Measurements from ENCODE around the gene DDX56.
"Not testable (repeated sequence)": the region's sequence is repeated elsewhere in the genome, so short reads cannot be mapped to it uniquely, and the experiment has no call there.

Gene DDX56

DNA sequence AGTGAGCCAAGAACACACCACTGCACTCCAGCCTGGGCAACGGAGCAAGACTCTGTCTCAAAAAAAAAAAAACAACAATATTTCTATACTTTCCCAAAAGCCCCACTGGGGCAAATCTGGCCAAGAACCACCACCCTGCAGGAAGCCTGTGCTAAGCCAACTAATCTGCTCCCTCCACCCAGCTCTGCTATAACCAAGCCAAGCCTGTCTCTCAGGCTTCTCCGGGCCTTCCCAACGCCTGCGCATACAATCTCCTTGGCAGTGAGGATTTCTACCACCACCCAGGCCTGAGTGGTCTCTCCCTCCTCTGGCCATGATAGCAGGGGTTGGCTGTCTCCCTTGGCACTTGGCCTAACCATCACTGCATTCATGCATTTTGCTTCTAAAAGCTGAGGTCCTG lies 14.2 kb downstream of the DDX56 start:
- no peak overlapping the region for H3K27ac ChIP-seq
- no peaks in the 10 kb centered on the region for H3K4me1 ChIP-seq (ENCODE audit: control insufficient read depth in 1 of 2, insufficient read depth in 1 of 2, low read depth in 1 of 2, low read length in 1 of 2)
- H3K9me3 ChIP-seq: no peaks in the 10 kb centered on the region
- H3K36me3 ChIP-seq: peaks cover 5% of the 10 kb centered on the region
- H3K4me3 ChIP-seq (ENCODE audit: low read depth in 1 of 2, low read length in 1 of 2): no peak overlapping the region
- TF ChIP-seq, protein P1, sequence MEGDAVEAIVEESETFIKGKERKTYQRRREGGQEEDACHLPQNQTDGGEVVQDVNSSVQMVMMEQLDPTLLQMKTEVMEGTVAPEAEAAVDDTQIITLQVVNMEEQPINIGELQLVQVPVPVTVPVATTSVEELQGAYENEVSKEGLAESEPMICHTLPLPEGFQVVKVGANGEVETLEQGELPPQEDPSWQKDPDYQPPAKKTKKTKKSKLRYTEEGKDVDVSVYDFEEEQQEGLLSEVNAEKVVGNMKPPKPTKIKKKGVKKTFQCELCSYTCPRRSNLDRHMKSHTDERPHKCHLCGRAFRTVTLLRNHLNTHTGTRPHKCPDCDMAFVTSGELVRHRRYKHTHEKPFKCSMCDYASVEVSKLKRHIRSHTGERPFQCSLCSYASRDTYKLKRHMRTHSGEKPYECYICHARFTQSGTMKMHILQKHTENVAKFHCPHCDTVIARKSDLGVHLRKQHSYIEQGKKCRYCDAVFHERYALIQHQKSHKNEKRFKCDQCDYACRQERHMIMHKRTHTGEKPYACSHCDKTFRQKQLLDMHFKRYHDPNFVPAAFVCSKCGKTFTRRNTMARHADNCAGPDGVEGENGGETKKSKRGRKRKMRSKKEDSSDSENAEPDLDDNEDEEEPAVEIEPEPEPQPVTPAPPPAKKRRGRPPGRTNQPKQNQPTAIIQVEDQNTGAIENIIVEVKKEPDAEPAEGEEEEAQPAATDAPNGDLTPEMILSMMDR (IDR thresholded peaks at IDR 0.05): no peak
- H3K27me3 ChIP-seq: no peaks in the 10 kb centered on the region

DNA sequence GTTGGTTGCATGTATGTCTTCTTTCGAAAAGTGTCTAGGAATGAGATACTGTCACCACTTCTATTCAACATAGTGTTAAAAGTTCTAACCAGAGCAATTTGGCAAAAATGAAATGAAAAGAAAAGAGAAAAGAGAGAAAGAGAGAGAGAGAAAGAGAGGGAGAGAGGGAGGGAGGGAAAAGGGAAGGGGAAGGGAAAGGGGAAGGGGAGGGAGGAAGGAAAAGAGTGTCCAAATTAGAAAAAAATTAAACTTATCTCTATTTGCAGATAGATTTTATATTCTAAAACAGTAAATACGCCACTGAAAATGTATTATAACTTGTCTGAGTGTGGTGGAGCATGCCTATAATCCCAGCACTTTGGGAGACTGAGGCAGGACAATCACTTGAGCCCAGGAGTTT lies 16.2 kb downstream of the DDX56 start:
- TF ChIP-seq, protein P1 (IDR thresholded peaks at IDR 0.05): no peak

DNA sequence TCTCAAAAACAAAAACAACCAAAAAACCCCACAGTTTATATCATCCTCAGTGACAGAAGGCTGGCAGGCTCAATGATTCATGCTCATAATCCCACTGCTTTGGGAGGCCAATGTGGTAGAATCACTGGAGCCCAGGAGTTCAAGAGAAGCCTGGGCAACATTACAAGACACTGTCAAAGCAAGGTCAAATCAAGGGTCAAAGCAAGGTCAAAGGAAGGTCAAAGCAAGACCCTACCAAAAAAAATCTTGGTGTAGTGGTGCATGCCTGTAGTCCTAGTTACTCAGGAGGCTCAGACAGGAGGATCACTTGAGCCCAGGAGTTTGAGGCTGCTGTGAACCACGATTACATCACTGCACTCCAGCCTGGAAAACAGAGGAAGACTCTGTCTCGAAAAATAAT lies 18.4 kb downstream of the DDX56 start:
- no peak overlapping the region for H3K4me3 ChIP-seq (ENCODE audit: low read depth in 1 of 2, low read length in 1 of 2)

More for the DNA sequence above, 16.2 kb downstream of the DDX56 start:
- no peak overlapping the region for H3K4me3 ChIP-seq (ENCODE audit: low read depth in 1 of 2, low read length in 1 of 2)
- no peaks in the 10 kb centered on the region for H3K36me3 ChIP-seq
- peaks cover 7% of the 10 kb centered on the region for H3K27me3 ChIP-seq
- no peaks in the 10 kb centered on the region for H3K4me1 ChIP-seq (ENCODE audit: control insufficient read depth in 1 of 2, insufficient read depth in 1 of 2, low read depth in 1 of 2, low read length in 1 of 2)
- H3K27ac ChIP-seq: no peak overlapping the region
- no peaks in the 10 kb centered on the region for H3K9me3 ChIP-seq

DNA sequence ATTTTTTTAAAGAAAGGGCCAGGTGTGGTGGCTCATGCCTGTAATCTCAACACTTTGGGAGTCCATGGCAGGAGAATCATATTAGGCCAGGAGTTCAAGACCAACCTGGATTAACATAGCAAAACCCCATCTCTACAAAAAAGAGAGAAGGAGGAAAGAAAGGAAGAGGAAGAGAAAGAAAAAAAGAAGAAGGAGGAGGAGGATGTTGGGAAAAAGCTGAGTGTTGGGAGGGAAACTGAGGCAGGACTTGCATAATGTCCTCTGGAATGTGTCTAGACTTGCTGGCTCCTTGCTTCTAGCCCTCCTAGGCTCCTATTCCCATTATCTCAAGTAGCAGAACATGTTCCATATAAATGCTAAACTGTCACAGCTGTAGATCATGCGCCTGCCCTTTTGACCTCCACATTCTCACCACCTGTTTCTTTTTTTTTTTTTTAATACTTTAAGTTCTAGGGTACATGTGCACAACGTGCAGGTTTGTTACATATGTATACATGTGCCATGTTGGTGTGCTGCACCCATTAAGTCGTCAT lies 21.2 kb downstream of the DDX56 start:
- not testable (repeated sequence) for H3K36me3 ChIP-seq; H3K4me1 ChIP-seq (ENCODE audit: control insufficient read depth in 1 of 2, insufficient read depth in 1 of 2, low read depth in 1 of 2, low read length in 1 of 2); H3K27ac ChIP-seq; H3K9me3 ChIP-seq; H3K4me3 ChIP-seq (ENCODE audit: low read depth in 1 of 2, low read length in 1 of 2)
- peaks cover 50% of the 10 kb centered on the region for H3K27me3 ChIP-seq

More for the DNA sequence above, 18.4 kb downstream of the DDX56 start:
- H3K4me1 ChIP-seq (ENCODE audit: control insufficient read depth in 1 of 2, insufficient read depth in 1 of 2, low read depth in 1 of 2, low read length in 1 of 2): no peaks in the 10 kb centered on the region
- no peak overlapping the region for H3K27ac ChIP-seq
- no peaks in the 10 kb centered on the region for H3K9me3 ChIP-seq
- no peaks in the 10 kb centered on the region for H3K36me3 ChIP-seq
- TF ChIP-seq, protein P1 (IDR thresholded peaks at IDR 0.05): no peak
- H3K27me3 ChIP-seq: peaks cover 22% of the 10 kb centered on the region

- H3K4me3 ChIP-seq (ENCODE audit: low read depth in 1 of 2, low read length in 1 of 2): no peak overlapping the region
- TF ChIP-seq, protein P1 (IDR thresholded peaks at IDR 0.05): no peak
- no peaks in the 10 kb centered on the region for H3K9me3 ChIP-seq
- no peaks in the 10 kb centered on the region for H3K4me1 ChIP-seq (ENCODE audit: control insufficient read depth in 1 of 2, insufficient read depth in 1 of 2, low read depth in 1 of 2, low read length in 1 of 2)
- H3K27ac ChIP-seq: no peak overlapping the region
- H3K27me3 ChIP-seq: peaks cover 50% of the 10 kb centered on the region
- H3K36me3 ChIP-seq: no peaks in the 10 kb centered on the region
Observed at GRCh38 chr7:44549457-44549856, 24.3 kb downstream of the DDX56 start.

DNA sequence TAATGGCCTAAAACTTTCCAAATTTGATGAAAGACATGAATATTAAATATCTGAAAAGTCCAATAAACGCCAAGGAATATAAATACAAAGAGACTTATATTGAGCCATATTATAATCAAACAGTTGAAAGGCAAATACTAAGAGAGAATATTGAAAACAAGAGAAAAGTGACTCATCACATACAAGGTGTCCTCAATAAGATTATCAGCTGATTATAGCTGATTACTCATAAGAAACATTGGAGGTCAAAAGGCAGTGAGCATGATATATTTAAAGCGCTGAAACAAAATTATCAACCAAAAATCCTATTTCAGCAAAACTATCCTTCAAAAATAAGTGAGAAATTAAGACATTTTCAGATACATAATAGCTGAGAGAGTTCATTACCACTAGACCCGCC lies 24.8 kb downstream of the DDX56 start:
- Histone ChIP-seq H3K4me3 (ENCODE audit: low read depth in 1 of 2, low read length in 1 of 2) (no peak overlapping the region), H3K9me3 (no peaks in the 10 kb centered on the region), H3K4me1 (ENCODE audit: control insufficient read depth in 1 of 2, insufficient read depth in 1 of 2, low read depth in 1 of 2, low read length in 1 of 2) (no peaks in the 10 kb centered on the region), H3K36me3 (no peaks in the 10 kb centered on the region), H3K27ac (no peak overlapping the region), H3K27me3 (peaks cover 50% of the 10 kb centered on the region)
- TF ChIP-seq, protein P1 (IDR thresholded peaks at IDR 0.05): no peak

Measured in neutrophil (primary cell).